Measurements from ENCODE around the gene DNAI1.

The DNAI1 gene

GRCh38 chr9:34570376-34570775 lies 111.8 kb downstream of the DNAI1 start:
- TF ChIP-seq CTCF (IDR thresholded peaks at IDR 0.05; ENCODE audit: borderline replicate concordance, insufficient read depth, low read depth, low read length): no peak
- H3K4me3 ChIP-seq (ENCODE audit: low read depth, low read length): no peak overlapping the region

All from GM12875 (cell line).